GM23338 (cell line): Measurements from ENCODE around the gene ERCC5. TPM values are rescaled to one million over a fixed set of nuclear protein-coding genes. Genes with fewer than 3 reads are reported as not detected.

ENCODE experiments used
- ATAC-seq: fragments of 200-7000 bp; cut with Tn5 transposase; 3 replicates; pipeline ENCODE4 v1.9.1; 2020
- DNase-seq: peaks from one replicate; pipeline ENCODE4 v3.0.0-alpha.2; 2015; ENCODE audit warnings: low spot score
- H2AFZ ChIP-seq: fragments of 200-600 bp; sonication (generic); 2 replicates; pipeline ENCODE4 v1.8.0; 2016; ENCODE audit warnings: antibody characterized with exemption, mild to moderate bottlenecking, moderate library complexity
- H3F3A ChIP-seq: fragments of 200-600 bp; sonication (generic); replicated peaks from 2 replicates; pipeline ENCODE4 v1.8.0; 2017; ENCODE audit warnings: antibody characterized with exemption, mixed run types, low read depth
- H3K27ac ChIP-seq: fragments of 200-600 bp; sonication (generic); 2 replicates; pipeline ENCODE4 v1.6.1; 2016; ENCODE audit warnings: low read depth
- H3K27me3 ChIP-seq: fragments of 200-600 bp; sonication (generic); 2 replicates; pipeline ENCODE4 v1.8.0; 2016; ENCODE audit warnings: mild to moderate bottlenecking, mixed run types, moderate library complexity; ENCODE audit not compliant: insufficient read depth
- H3K36me3 ChIP-seq: fragments of 200-600 bp; sonication (generic); 2 replicates; pipeline ENCODE4 v1.8.0; 2016; ENCODE audit warnings: mild to moderate bottlenecking; ENCODE audit not compliant: insufficient read depth
- H3K4me1 ChIP-seq: fragments of 200-600 bp; sonication (generic); 2 replicates; pipeline ENCODE4 v1.8.0; 2016; ENCODE audit warnings: mild to moderate bottlenecking, moderate library complexity; ENCODE audit not compliant: insufficient read depth
- H3K4me2 ChIP-seq: fragments of 200-600 bp; sonication (generic); 2 replicates; pipeline ENCODE4 v1.7.1; 2017; ENCODE audit warnings: mixed run types
- H3K4me3 ChIP-seq: fragments of 200-600 bp; sonication (generic); 2 replicates; pipeline ENCODE4 v1.6.1; 2016; ENCODE audit warnings: mixed run types
- H3K79me2 ChIP-seq: fragments of 200-600 bp; sonication (generic); replicated peaks from 2 replicates; pipeline ENCODE4 v1.8.0; 2017; ENCODE audit warnings: mild to moderate bottlenecking; ENCODE audit not compliant: insufficient read depth
- H3K9me2 ChIP-seq: fragments of 200-600 bp; sonication (generic); 2 replicates; pipeline ENCODE4 v1.8.0; 2017; ENCODE audit not compliant: insufficient read depth
- H4K20me1 ChIP-seq: fragments of 200-600 bp; sonication (generic); replicated peaks from 2 replicates; pipeline ENCODE4 v1.8.0; 2017; ENCODE audit warnings: mild to moderate bottlenecking; ENCODE audit not compliant: insufficient read depth
- H3K27ac Mint-ChIP-seq: 2 replicates; pipeline ENCODE4 v1.8.0; 2020; ENCODE audit warnings: inconsistent platforms, mild to moderate bottlenecking, moderate library complexity, mixed read lengths
- H3K27me3 Mint-ChIP-seq: 3 replicates; pipeline ENCODE4 v1.8.0; 2022; ENCODE audit warnings: low read depth, mild to moderate bottlenecking, moderate library complexity, mixed read lengths, inconsistent platforms; ENCODE audit not compliant: insufficient read depth, poor library complexity
- H3K36me3 Mint-ChIP-seq: 3 replicates; pipeline ENCODE4 v1.8.0; 2021; ENCODE audit warnings: low read depth, mild to moderate bottlenecking, inconsistent platforms, moderate library complexity, mixed read lengths
- H3K4me1 Mint-ChIP-seq: 3 replicates; pipeline ENCODE4 v1.8.0; 2020; ENCODE audit warnings: mild to moderate bottlenecking, inconsistent platforms, mixed read lengths
- H3K4me3 Mint-ChIP-seq: 3 replicates; pipeline ENCODE4 v1.8.0; 2021; ENCODE audit warnings: moderate library complexity, mild to moderate bottlenecking, inconsistent platforms, mixed read lengths
- H3K9me3 Mint-ChIP-seq: 3 replicates; pipeline ENCODE4 v1.8.0; 2020; ENCODE audit warnings: moderate library complexity, mild to moderate bottlenecking, inconsistent platforms, mixed read lengths
- CTCF ChIP-seq, 2 experiments: fragments of 200-600 bp in 1 of 2; sonication (generic) in 1 of 2; conservative IDR thresholded peaks; 2 replicates each; pipeline versions ENCODE4 v1.5.1 to v1.6.1; 2016 to 2017; ENCODE audit warnings: antibody characterized with exemption in 2 of 2, low read depth in 2 of 2, mild to moderate bottlenecking in 2 of 2, moderate library complexity in 1 of 2
- ETS1 ChIP-seq: IDR thresholded peaks from 2 replicates; pipeline ENCODE4 v1.6.1; 2016; ENCODE audit warnings: antibody characterized with exemption
- EZH2phosphoT487 ChIP-seq: fragments of 200-600 bp; sonication (generic); IDR thresholded peaks from one replicate; pipeline ENCODE4 v1.8.1; 2018; ENCODE audit warnings: antibody characterized with exemption; ENCODE audit not compliant: unreplicated experiment
- JUNB ChIP-seq: IDR thresholded peaks from one replicate; pipeline ENCODE4 v1.6.1; 2016; ENCODE audit warnings: antibody characterized with exemption; ENCODE audit not compliant: unreplicated experiment
- NANOG ChIP-seq: IDR thresholded peaks from 2 replicates; pipeline ENCODE4 v1.6.1; 2016; ENCODE audit warnings: antibody characterized with exemption, borderline replicate concordance
- POLR2AphosphoS5 ChIP-seq: IDR thresholded peaks from 2 replicates; pipeline ENCODE4 v1.6.1; 2016; ENCODE audit warnings: antibody characterized with exemption, low read depth
- STAT1 ChIP-seq: IDR thresholded peaks from one replicate; pipeline ENCODE4 v1.6.1; 2016; ENCODE audit warnings: antibody characterized with exemption; ENCODE audit not compliant: unreplicated experiment
- ZNF331 ChIP-seq: fragments of 250-450 bp; sonication (Bioruptor Pico); IDR thresholded peaks from 2 replicates; pipeline ENCODE4 v1.5.0; 2020; ENCODE audit warnings: low read depth, mild to moderate bottlenecking, moderate library complexity
- polyA plus RNA-seq: library from polyadenylated mRNA; unstranded; fragments of >200 nt; fragmentation: Nextera tagmentation; extraction: Ambion mirVana; gene quantifications from 2 replicates; pipeline ENCODE4 v1.2.1, GENCODE V29; 2016
- total RNA-seq: library from RNA; depleted of rRNA; stranded (reverse); fragments of >200 nt; shearing (Covaris generic); gene quantifications from 2 replicates; pipeline ENCODE4 v1.2.3, GENCODE V29; 2014
- TF ChIP-seq, protein P1 (sequence below): fragments of 250-450 bp; sonication (Bioruptor Pico); IDR thresholded peaks from 2 replicates; pipeline ENCODE4 v1.5.0; 2020; ENCODE audit warnings: mild to moderate bottlenecking, moderate library complexity

Gene ERCC5
- total and polyA plus RNA-seq, 2 experiments from 2014 or later: 25.4 to 26.2 TPM

- H3K27me3 Mint-ChIP-seq: peaks cover 4% of the 10 kb centered on the region
- H3K4me1 ChIP-seq: peaks cover 3% of the 10 kb centered on the region
- H3K27me3 ChIP-seq: no peaks in the 10 kb centered on the region
- TF ChIP-seq ETS1 (no peak), CTCF (conservative IDR thresholded peaks at IDR 0.05; ENCODE audit: low read depth in 2 of 2) (no peak), ZNF331 (CRISPR knock-in tag) (no peak), POLR2AphosphoS5 (no peak), JUNB (no peak), STAT1 (no peak), EZH2phosphoT487 (no peak), NANOG (no peak)
- TF ChIP-seq, protein P1, sequence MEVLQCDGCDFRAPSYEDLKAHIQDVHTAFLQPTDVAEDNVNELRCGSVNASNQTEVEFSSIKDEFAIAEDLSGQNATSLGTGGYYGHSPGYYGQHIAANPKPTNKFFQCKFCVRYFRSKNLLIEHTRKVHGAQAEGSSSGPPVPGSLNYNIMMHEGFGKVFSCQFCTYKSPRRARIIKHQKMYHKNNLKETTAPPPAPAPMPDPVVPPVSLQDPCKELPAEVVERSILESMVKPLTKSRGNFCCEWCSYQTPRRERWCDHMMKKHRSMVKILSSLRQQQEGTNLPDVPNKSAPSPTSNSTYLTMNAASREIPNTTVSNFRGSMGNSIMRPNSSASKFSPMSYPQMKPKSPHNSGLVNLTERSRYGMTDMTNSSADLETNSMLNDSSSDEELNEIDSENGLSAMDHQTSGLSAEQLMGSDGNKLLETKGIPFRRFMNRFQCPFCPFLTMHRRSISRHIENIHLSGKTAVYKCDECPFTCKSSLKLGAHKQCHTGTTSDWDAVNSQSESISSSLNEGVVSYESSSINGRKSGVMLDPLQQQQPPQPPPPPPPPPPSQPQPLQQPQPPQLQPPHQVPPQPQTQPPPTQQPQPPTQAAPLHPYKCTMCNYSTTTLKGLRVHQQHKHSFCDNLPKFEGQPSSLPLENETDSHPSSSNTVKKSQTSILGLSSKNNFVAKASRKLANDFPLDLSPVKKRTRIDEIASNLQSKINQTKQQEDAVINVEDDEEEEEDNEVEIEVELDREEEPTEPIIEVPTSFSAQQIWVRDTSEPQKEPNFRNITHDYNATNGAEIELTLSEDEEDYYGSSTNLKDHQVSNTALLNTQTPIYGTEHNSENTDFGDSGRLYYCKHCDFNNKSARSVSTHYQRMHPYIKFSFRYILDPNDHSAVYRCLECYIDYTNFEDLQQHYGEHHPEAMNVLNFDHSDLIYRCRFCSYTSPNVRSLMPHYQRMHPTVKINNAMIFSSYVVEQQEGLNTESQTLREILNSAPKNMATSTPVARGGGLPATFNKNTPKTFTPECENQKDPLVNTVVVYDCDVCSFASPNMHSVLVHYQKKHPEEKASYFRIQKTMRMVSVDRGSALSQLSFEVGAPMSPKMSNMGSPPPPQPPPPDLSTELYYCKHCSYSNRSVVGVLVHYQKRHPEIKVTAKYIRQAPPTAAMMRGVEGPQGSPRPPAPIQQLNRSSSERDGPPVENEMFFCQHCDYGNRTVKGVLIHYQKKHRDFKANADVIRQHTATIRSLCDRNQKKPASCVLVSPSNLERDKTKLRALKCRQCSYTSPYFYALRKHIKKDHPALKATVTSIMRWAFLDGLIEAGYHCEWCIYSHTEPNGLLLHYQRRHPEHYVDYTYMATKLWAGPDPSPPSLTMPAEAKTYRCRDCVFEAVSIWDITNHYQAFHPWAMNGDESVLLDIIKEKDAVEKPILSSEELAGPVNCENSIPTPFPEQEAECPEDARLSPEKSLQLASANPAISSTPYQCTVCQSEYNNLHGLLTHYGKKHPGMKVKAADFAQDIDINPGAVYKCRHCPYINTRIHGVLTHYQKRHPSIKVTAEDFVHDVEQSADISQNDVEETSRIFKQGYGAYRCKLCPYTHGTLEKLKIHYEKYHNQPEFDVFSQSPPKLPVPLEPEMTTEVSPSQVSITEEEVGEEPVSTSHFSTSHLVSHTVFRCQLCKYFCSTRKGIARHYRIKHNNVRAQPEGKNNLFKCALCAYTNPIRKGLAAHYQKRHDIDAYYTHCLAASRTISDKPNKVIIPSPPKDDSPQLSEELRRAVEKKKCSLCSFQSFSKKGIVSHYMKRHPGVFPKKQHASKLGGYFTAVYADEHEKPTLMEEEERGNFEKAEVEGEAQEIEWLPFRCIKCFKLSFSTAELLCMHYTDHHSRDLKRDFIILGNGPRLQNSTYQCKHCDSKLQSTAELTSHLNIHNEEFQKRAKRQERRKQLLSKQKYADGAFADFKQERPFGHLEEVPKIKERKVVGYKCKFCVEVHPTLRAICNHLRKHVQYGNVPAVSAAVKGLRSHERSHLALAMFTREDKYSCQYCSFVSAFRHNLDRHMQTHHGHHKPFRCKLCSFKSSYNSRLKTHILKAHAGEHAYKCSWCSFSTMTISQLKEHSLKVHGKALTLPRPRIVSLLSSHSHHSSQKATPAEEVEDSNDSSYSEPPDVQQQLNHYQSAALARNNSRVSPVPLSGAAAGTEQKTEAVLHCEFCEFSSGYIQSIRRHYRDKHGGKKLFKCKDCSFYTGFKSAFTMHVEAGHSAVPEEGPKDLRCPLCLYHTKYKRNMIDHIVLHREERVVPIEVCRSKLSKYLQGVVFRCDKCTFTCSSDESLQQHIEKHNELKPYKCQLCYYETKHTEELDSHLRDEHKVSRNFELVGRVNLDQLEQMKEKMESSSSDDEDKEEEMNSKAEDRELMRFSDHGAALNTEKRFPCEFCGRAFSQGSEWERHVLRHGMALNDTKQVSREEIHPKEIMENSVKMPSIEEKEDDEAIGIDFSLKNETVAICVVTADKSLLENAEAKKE (CRISPR knock-in tag): no peak
- no peaks in the 10 kb centered on the region for H3K36me3 ChIP-seq
- H3F3A ChIP-seq: no peaks in the 10 kb centered on the region
- no peak overlapping the region for H3K4me3 Mint-ChIP-seq
- no peaks in the 10 kb centered on the region for H4K20me1 ChIP-seq
- H3K27ac Mint-ChIP-seq: no peak overlapping the region
- H3K4me3 ChIP-seq: no peak overlapping the region
- H3K79me2 ChIP-seq: no peaks in the 10 kb centered on the region
- H2AFZ ChIP-seq: no peak overlapping the region
- DNase-seq: peak; percentile 7
- H3K4me2 ChIP-seq: no peak overlapping the region
- ATAC-seq: no peak
- H3K9me2 ChIP-seq: no peaks in the 10 kb centered on the region
- no peak overlapping the region for H3K27ac ChIP-seq
- H3K36me3 Mint-ChIP-seq: no peaks in the 10 kb centered on the region
- H3K9me3 Mint-ChIP-seq: no peaks in the 10 kb centered on the region
- H3K4me1 Mint-ChIP-seq: peaks cover 13% of the 10 kb centered on the region
These were observed 15.2 kb upstream of the ERCC5 start for GRCh38 chr13:102830646-102831045.
